Skeletal muscle tissue (tissue), 4 donors: ENCODE results near the gene NOTCH2. TPM values are rescaled to one million over a fixed set of nuclear protein-coding genes. Genes with fewer than 3 reads are reported as not detected.

ENCODE experiments used
- H3K27ac ChIP-seq: one replicate; pipeline ENCODE4 v1.7.0; 2013; ENCODE audit warnings: mild to moderate bottlenecking, low read depth, low read length, inconsistent platforms
- H3K27me3 ChIP-seq, 3 donors: one replicate each; pipeline ENCODE4 v1.7.0; 2013; ENCODE audit warnings: low read length in 3 of 3; ENCODE audit not compliant: control insufficient read depth in 3 of 3, insufficient read depth in 3 of 3
- H3K36me3 ChIP-seq, 3 donors: one replicate each; pipeline ENCODE4 v1.7.0; 2013; ENCODE audit warnings: low read length in 3 of 3; ENCODE audit not compliant: control insufficient read depth in 3 of 3, insufficient read depth in 3 of 3
- H3K4me1 ChIP-seq, 3 donors: one replicate each; pipeline ENCODE4 v1.7.0; 2013; ENCODE audit warnings: low read length in 3 of 3, mild to moderate bottlenecking in 3 of 3; ENCODE audit not compliant: control insufficient read depth in 3 of 3, insufficient read depth in 3 of 3
- H3K4me3 ChIP-seq, 3 donors: one replicate each; pipeline ENCODE4 v1.7.0; 2013; ENCODE audit warnings: low read length in 3 of 3
- H3K9ac ChIP-seq, 3 donors: one replicate each; pipeline ENCODE4 v1.7.0; 2013; ENCODE audit warnings: low read length in 3 of 3, mild to moderate bottlenecking in 3 of 3, moderate library complexity in 2 of 3, low read depth in 1 of 3
- H3K9me3 ChIP-seq, 3 donors: one replicate each; pipeline ENCODE4 v1.7.0; 2013; ENCODE audit warnings: low read length in 3 of 3; ENCODE audit not compliant: control insufficient read depth in 3 of 3
- total RNA-seq: library from RNA; depleted of rRNA; stranded (reverse); fragments of >200 nt; gene quantifications from one replicate; pipeline ENCODE4 v1.2.3, GENCODE V29; 2014
- donor health status: Osteomylitis.

The NOTCH2 gene
- total RNA-seq, 1 donor from 2014 or later: 101 TPM

DNA sequence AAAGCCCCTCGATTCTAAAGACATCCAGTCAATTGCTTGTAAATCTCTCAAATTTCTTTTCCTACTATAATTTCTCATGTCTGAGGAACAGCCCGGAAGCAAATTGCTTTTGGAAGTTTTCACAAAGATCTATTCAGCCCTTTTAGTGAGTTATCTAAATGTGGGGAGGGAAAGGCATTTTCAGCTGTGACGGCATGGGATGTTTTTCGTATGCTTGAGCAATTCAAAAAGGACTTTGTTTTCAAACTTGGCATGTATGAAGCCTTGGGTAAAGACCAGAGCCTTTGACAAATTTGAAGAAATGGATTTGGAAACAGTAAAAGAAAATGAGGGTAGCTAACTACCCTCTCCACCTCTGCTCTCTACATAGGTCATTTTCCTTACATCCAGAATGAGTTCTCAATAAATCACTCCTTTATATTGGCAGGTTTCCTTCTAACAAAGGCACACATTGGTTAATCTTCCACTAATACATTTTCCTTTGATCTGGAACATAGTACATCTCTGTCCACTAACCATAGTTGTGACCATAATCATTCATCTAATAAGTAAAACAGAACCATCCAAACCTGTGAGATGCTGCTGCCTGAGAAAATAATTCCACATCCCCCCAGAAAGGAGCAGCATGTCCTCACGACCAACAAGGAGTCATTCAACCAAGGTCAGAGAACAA is 107.0 kb downstream of the NOTCH2 start:
- Histone ChIP-seq H3K27ac (no peak overlapping the region), H3K9me3 (no peaks in the 10 kb centered on the region), H3K9ac (no peak overlapping the region), H3K36me3 (peaks cover 13 to 48% (median 31%) of the 10 kb centered on the region in 3 donors), H3K4me3 (no peak overlapping the region), H3K4me1 (peaks cover 5 to 17% (median 10%) of the 10 kb centered on the region in 3 donors), H3K27me3 (no peaks in the 10 kb centered on the region)

DNA sequence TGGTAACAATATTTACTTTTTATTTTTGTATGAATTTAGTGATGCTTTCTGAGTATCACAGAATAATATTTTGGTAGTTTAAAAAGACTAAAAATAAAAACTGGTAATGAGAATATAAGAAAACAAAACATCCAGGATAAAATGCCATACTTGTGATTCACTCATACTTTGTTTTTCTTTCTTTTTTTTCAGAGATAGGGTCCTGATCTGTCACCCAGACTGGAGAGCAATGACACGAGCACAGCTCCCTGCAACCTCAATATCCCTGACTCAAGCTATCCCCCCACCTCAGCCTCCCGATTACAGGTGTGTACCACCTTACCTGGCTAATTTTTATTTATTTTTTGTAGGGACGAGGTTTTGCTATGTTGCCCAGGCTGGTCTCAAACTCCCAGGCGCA is 109.0 kb downstream of the NOTCH2 start:
- H3K36me3 ChIP-seq: peaks cover 9 to 31% (median 18%) of the 10 kb centered on the region in 3 donors
- H3K4me1 ChIP-seq: peaks cover 3 to 5% (median 3%) of the 10 kb centered on the region in 3 donors
- H3K27me3 ChIP-seq: no peaks in the 10 kb centered on the region
- no peak overlapping the region for H3K27ac ChIP-seq
- no peak overlapping the region for H3K4me3 ChIP-seq
- H3K9me3 ChIP-seq: no peaks in the 10 kb centered on the region
- H3K9ac ChIP-seq: no peak overlapping the region

DNA sequence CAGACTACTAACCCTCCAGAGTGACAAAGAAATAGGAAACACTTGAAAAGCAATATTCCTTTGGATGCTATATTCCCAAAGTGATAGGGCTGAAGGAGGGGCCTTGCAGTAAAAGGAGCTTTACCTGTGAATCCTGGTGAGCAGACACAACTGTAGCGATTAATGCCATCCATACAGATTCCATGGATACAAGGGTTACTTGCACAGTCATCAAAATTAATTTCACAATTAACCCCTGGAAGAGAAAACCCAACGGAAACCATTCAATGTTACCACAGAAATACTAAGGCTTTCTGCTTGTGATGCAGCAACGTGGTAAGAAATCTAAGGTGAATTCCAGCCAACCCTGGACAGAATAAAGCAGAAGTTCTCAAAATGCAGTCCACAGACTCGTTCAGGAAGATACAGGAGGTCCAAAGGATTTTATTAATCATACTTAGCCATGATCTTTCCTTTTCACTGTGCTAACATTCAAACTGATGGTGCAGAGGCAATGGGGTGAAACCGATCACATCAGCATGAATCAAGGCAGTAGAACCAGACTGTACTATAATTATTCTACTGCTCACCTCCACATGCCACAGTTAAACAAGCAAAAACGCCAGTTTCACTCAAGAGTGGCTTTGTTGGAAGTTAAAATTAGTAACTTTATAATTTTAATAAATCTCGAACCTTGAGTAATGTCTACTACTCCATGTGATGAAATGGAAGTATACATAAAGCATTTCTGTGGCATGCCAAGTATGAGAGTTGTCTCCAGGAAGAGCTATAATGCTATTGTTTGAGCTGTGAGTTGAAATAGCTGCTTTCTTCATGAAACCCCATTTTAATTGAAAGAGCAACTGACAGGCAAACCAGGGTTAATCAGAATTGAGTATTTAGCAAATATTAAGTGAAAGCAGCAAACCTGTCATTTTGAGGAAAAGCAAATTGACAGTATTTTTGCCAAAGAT is 109.9 kb downstream of the NOTCH2 start:
- H3K36me3 ChIP-seq: peaks cover 12 to 34% (median 22%) of the 10 kb centered on the region in 3 donors

DNA sequence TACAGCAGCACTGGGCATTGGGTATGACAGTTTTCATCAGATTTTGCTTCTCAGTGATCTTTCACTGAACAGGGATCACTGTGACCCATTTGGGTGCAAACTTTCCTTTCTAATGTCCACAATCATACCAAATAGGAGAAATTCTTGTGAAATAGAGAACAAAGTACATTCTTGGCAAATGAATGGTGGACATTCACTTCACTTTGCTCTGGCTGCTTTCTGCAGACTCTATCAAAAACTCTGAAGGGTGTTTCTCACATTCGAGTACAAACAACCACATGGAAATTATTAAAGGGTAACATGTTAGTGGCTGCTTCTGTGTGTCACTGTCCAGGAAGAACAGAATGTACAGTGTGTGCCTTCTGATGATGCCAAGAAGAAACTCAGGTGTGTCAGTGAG is 111.2 kb downstream of the NOTCH2 start:
- peaks cover 11 to 33% (median 24%) of the 10 kb centered on the region in 3 donors for H3K36me3 ChIP-seq
- no peaks in the 10 kb centered on the region for H3K27me3 ChIP-seq

More for the DNA sequence above, 109.9 kb downstream of the NOTCH2 start:
- Histone ChIP-seq H3K27me3 (no peaks in the 10 kb centered on the region), H3K9ac (no peak overlapping the region), H3K4me1 (no peaks in the 10 kb centered on the region), H3K9me3 (no peaks in the 10 kb centered on the region), H3K4me3 (no peak overlapping the region), H3K27ac (no peak overlapping the region)

DNA sequence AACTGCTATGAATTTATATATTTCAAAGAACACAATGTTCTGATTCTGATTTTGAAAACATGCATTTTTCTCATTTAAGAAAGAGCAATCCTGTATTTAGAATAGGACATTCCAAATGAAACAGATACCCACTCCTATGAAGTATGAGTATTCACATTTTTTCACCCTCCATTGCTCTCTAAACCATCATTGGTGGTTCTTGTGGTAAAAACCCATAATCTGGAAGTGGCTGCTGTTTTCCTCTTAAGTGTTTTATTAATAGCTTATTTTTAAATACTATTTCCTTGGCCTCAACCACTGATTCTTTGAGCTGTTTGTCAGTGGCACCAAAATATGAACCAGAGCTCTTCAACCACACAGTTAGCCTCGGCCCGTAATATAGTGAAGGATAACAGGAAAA is 113.2 kb downstream of the NOTCH2 start:
- no peaks in the 10 kb centered on the region for H3K4me1 ChIP-seq
- H3K9me3 ChIP-seq: no peaks in the 10 kb centered on the region
- H3K9ac ChIP-seq: no peak overlapping the region
- no peak overlapping the region for H3K27ac ChIP-seq
- H3K36me3 ChIP-seq: peaks cover 12 to 33% (median 28%) of the 10 kb centered on the region in 3 donors
- H3K27me3 ChIP-seq: no peaks in the 10 kb centered on the region
- H3K4me3 ChIP-seq: no peak overlapping the region

More for the DNA sequence above, 111.2 kb downstream of the NOTCH2 start:
- no peaks in the 10 kb centered on the region for H3K4me1 ChIP-seq
- H3K27ac ChIP-seq: no peak overlapping the region
- H3K9ac ChIP-seq: no peak overlapping the region
- H3K9me3 ChIP-seq: no peaks in the 10 kb centered on the region
- no peak overlapping the region for H3K4me3 ChIP-seq

DNA sequence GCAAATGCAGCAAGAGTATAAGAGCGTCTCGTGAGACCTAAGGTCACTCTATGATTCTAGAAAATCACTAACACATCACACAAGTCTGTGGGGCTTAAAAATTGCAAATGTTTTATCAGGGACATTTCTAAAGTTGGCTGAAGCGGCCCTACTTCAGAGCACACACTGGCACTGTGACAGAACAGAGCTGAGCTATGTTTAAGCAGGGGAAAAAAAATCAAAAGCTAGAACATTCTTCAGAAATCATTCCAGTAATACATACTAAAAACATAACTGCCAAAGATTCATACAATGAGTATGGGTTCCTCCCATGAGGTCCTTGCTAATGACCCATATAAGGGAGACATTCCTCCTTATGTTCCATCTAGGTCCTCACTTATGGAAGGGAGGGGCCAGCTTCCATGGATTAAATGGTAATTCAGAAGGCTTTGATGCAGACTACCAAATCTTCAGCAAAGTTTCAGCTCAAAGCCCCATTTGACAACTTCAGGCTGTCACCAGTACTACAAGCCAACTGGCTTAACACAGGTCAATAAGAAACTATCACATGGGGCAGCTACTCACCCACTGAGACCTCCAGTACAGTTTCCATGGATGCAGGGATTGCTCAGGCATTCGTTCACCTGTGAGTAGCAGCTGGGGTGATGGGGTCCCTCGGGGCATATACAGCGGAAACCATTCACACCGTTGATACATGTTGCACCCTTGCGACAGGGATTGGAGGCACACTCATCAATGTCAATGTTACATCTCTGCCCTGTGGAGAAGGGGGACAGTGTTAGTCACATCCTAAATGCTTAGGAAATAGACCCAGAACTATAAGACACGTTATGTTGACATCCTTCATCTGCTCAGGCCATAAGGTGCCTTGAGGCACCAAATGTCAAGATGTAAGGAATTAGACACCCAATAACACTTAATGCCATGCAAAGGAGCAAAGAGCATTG is 114.7 kb downstream of the NOTCH2 start:
- no peak overlapping the region for H3K27ac ChIP-seq
- H3K9me3 ChIP-seq: no peaks in the 10 kb centered on the region
- H3K9ac ChIP-seq: no peak overlapping the region
- H3K4me3 ChIP-seq: no peak overlapping the region
- H3K4me1 ChIP-seq: no peaks in the 10 kb centered on the region
- H3K36me3 ChIP-seq: peaks cover 21 to 46% (median 39%) of the 10 kb centered on the region in 3 donors
- no peaks in the 10 kb centered on the region for H3K27me3 ChIP-seq

DNA sequence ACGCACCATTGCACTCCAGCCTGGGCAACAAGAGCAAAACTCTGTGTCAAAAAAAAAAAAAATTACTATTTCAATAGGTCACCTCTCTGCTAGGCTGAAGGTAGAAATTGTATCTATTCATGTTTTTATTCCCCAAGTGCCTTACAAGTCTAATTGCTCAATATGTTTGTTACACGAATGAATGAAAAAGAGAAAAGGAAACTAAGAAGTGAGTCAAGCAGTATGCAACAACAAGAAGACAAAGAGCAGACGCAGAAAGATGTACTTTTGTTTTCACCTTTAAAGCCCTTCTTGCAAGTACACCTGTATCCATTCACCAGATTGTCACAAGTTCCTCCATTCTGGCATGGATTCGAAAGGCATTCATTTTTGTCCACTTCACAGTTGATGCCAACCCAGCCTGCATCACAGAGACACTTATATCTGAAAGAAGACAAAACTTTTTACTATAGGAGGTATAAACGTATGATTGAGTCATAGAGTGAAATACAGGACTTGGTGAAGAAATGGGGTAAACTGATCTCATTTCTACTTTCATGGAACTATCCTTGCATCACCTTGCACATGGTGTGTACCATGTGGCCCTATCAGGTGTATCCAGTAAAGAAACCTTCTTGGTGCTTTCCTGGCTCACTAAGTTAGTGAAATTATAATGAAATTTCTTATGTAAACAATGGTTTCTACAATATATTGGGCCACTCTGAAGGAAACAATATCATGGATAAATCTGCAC is 116.0 kb downstream of the NOTCH2 start:
- H3K27ac ChIP-seq: no peak overlapping the region
- H3K9ac ChIP-seq: no peak overlapping the region
- H3K27me3 ChIP-seq: no peaks in the 10 kb centered on the region
- H3K36me3 ChIP-seq: peaks cover 19 to 46% (median 36%) of the 10 kb centered on the region in 3 donors
- H3K9me3 ChIP-seq: no peaks in the 10 kb centered on the region
- no peak overlapping the region for H3K4me3 ChIP-seq
- no peaks in the 10 kb centered on the region for H3K4me1 ChIP-seq

DNA sequence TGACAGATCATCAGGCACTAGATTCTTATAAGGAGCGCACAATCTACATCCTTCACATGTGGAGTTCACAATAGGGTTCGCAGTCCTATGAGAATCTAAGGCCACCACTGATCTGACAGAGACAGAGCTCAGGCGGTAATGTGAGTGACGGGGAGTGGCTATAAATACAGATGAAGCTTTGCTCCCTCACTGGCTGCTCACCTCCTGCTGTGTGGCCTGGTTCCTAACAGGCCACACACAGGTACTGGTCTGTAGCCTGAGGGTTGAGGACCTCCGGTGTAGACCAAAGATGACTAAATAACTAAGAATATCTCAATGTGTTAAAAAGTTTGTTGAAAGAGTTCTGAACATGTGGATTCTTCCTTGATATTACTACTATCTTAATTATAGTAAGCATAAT is 117.0 kb downstream of the NOTCH2 start:
- Histone ChIP-seq H3K9me3 (no peaks in the 10 kb centered on the region), H3K4me1 (no peaks in the 10 kb centered on the region), H3K27ac (no peak overlapping the region), H3K27me3 (no peaks in the 10 kb centered on the region), H3K4me3 (no peak overlapping the region), H3K36me3 (peaks cover 23 to 49% (median 36%) of the 10 kb centered on the region in 3 donors), H3K9ac (no peak overlapping the region)
